Measurements from ENCODE around the gene TAT.
A peak's percentile ranks its signal among the peaks of the same experiment; 100 is the strongest.

Gene TAT

DNA sequence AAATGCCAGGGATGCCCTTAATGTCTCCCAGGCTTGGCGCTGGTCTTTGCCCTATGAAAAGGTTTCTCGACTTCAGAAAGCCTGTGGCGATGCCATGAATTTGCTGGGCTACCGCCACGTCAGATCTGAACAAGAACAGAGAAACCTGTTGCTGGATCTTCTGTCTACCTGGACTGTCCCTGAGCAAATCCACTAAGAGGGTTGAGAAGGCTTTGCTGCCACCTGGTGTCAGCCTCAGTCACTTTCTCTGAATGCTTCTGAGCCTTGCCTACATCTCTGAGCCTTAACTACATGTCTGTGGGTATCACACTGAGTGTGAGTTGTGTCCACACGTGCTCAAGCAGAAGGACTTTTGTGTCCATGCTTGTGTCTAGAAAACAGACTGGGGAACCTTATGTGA, 39.2 kb downstream of the TAT start:
- peak; percentile 12 for DNase-seq (ENCODE audit: low read depth)

DNA sequence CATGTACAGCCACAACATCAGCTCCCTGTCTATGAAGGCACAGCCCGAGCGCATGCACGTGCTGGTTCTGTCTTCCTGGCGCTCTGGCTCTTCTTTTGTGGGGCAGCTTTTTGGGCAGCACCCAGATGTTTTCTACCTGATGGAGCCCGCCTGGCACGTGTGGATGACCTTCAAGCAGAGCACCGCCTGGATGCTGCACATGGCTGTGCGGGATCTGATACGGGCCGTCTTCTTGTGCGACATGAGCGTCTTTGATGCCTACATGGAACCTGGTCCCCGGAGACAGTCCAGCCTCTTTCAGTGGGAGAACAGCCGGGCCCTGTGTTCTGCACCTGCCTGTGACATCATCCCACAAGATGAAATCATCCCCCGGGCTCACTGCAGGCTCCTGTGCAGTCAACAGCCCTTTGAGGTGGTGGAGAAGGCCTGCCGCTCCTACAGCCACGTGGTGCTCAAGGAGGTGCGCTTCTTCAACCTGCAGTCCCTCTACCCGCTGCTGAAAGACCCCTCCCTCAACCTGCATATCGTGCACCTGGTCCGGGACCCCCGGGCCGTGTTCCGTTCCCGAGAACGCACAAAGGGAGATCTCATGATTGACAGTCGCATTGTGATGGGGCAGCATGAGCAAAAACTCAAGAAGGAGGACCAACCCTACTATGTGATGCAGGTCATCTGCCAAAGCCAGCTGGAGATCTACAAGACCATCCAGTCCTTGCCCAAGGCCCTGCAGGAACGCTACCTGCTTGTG, 40.0 kb downstream of the TAT start:
- no peak for DNase-seq (ENCODE audit: low read depth)

DNA sequence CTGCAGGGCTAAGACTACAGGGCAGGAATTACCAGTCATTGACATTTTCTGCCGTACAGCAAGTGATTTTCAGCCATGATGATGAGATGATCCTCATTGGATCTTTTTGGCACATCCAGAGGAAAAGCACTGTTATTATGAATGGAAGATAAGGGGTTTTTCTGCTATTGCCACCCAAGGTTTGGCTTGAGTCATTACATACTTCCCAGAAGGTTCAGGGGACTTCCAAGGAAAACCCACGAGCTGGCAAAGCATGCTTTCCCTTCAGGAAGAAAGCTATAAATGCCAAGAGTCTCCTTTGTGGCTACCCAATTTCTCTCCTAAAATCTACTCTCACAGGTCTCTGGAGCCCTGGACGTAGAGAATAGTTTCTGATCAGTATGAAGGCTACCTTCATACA, 44.5 kb downstream of the TAT start:
- no peak for DNase-seq (ENCODE audit: low read depth)

DNA sequence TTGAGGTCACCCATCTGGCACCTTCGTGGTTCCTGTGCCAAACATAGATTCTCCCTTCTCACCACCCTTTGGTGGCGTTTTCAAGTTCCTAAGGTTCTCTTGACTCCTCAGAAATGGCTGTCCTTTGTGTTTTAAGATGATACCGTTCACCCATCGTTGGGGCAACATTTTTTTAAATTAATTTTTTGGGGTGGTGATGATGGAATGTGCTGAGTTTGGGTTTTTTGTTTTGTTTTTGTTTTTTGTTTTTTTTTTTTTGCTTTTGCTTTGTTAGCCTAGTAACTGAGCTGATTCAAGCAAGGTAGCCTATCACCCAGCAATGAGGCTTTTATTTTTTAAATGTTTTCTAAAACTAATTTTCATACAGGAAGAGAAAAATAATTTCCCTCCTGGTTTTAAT, 48.0 kb downstream of the TAT start:
- DNase-seq (ENCODE audit: low read depth) = no peak

DNA sequence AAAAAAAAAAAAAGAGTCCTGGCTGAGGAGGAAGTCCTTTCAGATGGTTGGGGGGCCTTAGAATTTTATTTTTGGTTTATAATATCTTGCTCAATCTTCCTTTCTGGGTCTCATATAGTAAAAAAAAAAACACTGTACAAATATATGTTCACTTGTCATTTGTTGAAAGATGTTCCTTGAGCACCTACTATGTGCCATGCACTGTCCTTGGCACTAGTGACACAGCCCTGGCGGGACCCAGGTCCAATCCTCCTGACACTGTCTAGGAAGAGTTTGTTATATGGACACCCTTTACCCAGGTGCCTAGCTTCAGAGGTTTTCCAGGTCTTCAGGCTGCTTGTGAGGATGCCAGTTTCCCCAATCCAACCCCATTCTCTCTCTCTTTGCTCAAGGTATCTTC, 48.6 kb downstream of the TAT start:
- DNase-seq (ENCODE audit: low read depth) = no peak

DNA sequence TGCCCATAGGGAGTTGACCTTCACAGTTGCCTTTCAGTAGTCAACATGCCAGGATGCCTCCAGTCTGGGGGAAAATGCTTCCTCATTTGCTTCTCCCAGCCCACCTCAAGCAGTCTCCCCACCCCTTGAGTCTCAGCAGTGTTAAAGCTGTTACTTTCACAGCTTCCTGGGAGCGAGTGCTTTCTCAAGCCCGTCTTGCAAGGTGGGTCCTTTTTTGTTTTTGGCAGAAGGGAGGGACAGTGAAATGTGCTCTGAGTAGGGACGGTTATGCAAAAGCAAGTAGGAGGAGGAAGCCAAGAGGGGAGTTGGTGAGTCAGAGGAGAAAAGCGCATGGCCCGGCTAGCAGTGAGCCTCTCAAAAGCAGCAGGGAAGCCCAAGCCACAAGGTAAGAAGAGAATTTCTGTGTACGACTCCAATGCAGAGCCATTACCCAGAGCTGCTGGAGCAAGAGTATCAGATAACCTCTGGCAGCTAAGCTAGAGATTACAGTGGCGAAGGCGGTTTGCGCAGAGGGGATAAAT, 50.7 kb downstream of the TAT start, which contains the start of gene CHST4:
Gene CHST4 (plus strand): TSS at position 316 of the 521 bp plus-strand sequence. CDS start 10,252 bp downstream, outside the sequence.
- DNase-seq (ENCODE audit: low read depth) = peak; percentile 28

DNA sequence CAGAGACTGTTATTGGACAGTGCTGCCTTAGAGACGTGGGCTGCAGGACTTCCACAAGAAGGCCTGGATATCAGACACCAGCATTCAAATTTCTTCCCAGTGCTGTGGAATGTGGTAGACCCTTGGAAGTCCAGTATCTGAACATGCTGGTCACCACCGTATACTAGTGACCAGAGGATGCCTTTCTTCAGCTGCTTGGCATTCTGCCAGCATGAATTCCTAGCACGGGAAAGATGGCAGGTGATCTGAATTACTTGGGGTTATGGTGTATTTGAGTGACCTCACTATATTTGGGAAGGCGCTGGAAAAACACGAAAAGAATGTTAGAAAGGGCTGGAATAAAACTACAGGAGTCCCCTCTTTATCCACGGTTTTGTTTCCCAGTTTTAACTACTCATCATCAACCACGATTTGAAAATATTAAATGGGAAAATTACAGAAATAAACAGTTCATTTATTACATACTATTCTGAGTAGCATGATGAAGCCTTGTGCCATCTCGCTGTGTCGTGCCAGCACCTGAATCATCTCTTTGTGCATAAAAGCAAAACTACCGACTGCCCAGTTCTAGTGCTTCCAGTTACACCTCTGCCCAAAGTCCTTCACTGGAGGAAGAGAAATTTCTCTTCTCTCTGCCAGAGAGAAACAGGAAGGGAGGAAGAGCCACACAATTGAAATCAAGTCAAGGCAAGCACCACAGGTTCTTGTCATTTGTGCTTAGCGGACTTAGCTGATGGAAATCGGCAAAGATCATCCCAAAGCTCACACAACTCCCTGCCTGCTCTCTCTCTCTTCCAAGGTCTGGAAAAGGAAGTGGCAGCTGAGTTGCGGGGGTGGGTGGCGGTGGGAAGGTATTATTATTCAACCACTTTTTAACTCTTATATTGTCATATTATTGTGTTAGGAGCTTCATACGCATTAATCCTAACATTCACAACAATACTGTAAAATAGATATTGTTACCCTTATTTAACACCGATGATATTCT, 52.0 kb downstream of the TAT start:
- no peak for DNase-seq (ENCODE audit: low read depth)

DNA sequence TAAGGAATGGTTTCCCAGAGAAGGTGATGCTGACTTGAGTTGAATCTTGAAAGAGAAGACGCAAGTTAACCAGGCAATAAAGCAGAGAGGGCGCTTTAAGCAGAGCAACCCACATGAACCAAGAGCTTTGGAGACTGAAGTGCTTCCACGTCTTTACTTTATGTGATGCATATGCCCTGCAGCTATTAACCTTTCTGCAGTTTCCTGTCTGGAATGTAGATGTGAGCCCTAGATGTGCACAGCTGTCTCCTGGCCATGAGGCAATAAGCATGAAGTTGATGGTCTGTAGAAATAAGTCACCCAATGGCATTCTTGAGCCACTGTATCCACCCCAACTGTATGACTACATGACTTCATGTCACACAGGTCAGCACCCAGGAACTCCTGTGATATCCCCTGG, 56.3 kb downstream of the TAT start:
- DNase-seq (ENCODE audit: low read depth) = no peak
